A673 (cell line): Measurements from ENCODE around the gene DNAH14. TPM values are rescaled to one million over a fixed set of nuclear protein-coding genes. Genes with fewer than 3 reads are reported as not detected.

Experiments used
- BruUV-seq: library from RNA; stranded (reverse); fragments of 400-500 nt; replicated peaks from 2 replicates; lab custom pipeline; 2021; lab: Mats Ljungman, UMichigan
- CTCF ChIA-PET: fragments of 300-600 bp; sonication (Branson Sonifier 250); formaldehyde crosslinking; loops from one replicate; lab custom pipeline; 2022; ENCODE audit warnings: antibody characterized with exemption; lab: Charles Lee
- POLR2A ChIA-PET: fragments of 300-600 bp; sonication (Branson Sonifier 250); formaldehyde crosslinking; loops from one replicate; lab custom pipeline; 2022; ENCODE audit warnings: antibody characterized with exemption; ENCODE audit not compliant: low non-redundant PET; lab: Charles Lee
- DNase-seq: peaks from one replicate; pipeline ENCODE4 v3.0.0-alpha.2; 2015; ENCODE audit warnings: low spot score
- H3K27ac ChIP-seq: fragments of 200-600 bp; sonication (generic); 2 replicates; pipeline ENCODE4 v1.5.1; 2016; ENCODE audit warnings: mixed run types, low read depth, mild to moderate bottlenecking, mixed read lengths, antibody characterized with exemption, low read length; ENCODE audit not compliant: poor library complexity, severe bottlenecking
- H3K27me3 ChIP-seq: fragments of 200-600 bp; sonication (generic); replicated peaks from 2 replicates; pipeline ENCODE4 v1.6.1; 2017; ENCODE audit warnings: mixed run types, low read depth, mild to moderate bottlenecking, mixed read lengths, antibody characterized with exemption, low read length; ENCODE audit not compliant: insufficient read depth, poor library complexity
- H3K36me3 ChIP-seq: fragments of 200-600 bp; sonication (generic); 2 replicates; pipeline ENCODE4 v1.6.1; 2016; ENCODE audit warnings: mixed run types, mild to moderate bottlenecking, mixed read lengths, antibody characterized with exemption, low read length; ENCODE audit not compliant: insufficient read depth, poor library complexity, severe bottlenecking
- H3K4me1 ChIP-seq: fragments of 200-600 bp; sonication (generic); 2 replicates; pipeline ENCODE4 v1.6.1; 2017; ENCODE audit warnings: mixed run types, mild to moderate bottlenecking, mixed read lengths, antibody characterized with exemption, low read length; ENCODE audit not compliant: insufficient read depth, poor library complexity, severe bottlenecking
- H3K4me3 ChIP-seq: fragments of 200-600 bp; sonication (generic); 2 replicates; pipeline ENCODE4 v1.5.1; 2016; ENCODE audit warnings: low read depth, mixed run types, mild to moderate bottlenecking, mixed read lengths, low read length; ENCODE audit not compliant: poor library complexity, severe bottlenecking
- H3K9me3 ChIP-seq: fragments of 200-600 bp; sonication (generic); 2 replicates; pipeline ENCODE4 v1.6.1; 2016; ENCODE audit warnings: mixed run types, low read depth, mild to moderate bottlenecking, mixed read lengths, antibody characterized with exemption, low read length; ENCODE audit not compliant: poor library complexity, severe bottlenecking
- EZH2 ChIP-seq: fragments of 200-600 bp; sonication (generic); IDR thresholded peaks from 2 replicates; pipeline ENCODE4 v1.6.1; 2017; ENCODE audit warnings: borderline replicate concordance, low read depth, mild to moderate bottlenecking, mixed read lengths, antibody characterized with exemption, low read length; ENCODE audit not compliant: poor library complexity, severe bottlenecking
- intact Hi-C: fragments of 100-400 bp; cut with micrococcal nuclease; formaldehyde crosslinking; loops from one replicate; pipeline ENCODE4 v1.10.0; 2022; ENCODE audit not compliant: unreplicated experiment
- total RNA-seq: library from RNA; stranded (reverse); gene quantifications from 2 replicates; pipeline ENCODE4 v1.2.3, GENCODE V29; 2021
- TF ChIP-seq, protein P1 (sequence below): fragments of 300-800, 200-600 bp; sonication (generic); conservative IDR thresholded peaks from 2 replicates; pipeline ENCODE4 v1.5.1; 2017; ENCODE audit warnings: low read depth, mild to moderate bottlenecking, antibody characterized with exemption, low read length, moderate library complexity, mixed read lengths

DNAH14 gene
- total RNA-seq, 1 experiment from 2014 or later, result 9.9 TPM

DNA sequence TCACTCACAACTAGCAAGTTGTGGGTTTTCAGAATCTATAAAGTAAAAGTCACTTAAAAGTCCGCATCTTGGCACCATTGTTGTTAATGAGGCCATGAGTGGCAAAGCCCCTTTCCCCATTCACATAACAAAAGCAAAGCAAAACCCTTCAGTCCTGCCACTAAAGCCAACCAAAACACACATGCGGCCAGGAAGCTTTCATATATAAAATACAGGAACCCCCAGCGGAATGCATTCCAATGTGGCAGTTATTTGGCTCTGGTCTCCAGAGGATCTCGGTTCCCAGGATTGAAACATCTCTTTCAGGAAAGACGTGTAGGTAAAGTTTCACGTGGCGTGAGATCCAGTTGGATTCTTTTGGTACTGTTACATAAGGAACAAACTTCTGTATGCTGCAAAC is 500.8 kb downstream of the DNAH14 start:
- no peak for TF ChIP-seq EZH2
- TF ChIP-seq, protein P1, sequence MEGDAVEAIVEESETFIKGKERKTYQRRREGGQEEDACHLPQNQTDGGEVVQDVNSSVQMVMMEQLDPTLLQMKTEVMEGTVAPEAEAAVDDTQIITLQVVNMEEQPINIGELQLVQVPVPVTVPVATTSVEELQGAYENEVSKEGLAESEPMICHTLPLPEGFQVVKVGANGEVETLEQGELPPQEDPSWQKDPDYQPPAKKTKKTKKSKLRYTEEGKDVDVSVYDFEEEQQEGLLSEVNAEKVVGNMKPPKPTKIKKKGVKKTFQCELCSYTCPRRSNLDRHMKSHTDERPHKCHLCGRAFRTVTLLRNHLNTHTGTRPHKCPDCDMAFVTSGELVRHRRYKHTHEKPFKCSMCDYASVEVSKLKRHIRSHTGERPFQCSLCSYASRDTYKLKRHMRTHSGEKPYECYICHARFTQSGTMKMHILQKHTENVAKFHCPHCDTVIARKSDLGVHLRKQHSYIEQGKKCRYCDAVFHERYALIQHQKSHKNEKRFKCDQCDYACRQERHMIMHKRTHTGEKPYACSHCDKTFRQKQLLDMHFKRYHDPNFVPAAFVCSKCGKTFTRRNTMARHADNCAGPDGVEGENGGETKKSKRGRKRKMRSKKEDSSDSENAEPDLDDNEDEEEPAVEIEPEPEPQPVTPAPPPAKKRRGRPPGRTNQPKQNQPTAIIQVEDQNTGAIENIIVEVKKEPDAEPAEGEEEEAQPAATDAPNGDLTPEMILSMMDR, result no peak
- Histone ChIP-seq H3K4me1 (peaks cover 9% of the 10 kb centered on the region), H3K4me3 (no peak overlapping the region), H3K27ac (no peak overlapping the region), H3K27me3 (no peaks in the 10 kb centered on the region), H3K9me3 (no peaks in the 10 kb centered on the region), H3K36me3 (no peaks in the 10 kb centered on the region)
- DNase-seq, result no peak
- ChIA-PET CTCF (no interaction called here), POLR2A (interaction anchor here (0.8 kb wide), 1 partner anchor 11 kb away, joined by 6 read pairs; no protein-coding TSS in a partner anchor)
- BruUV-seq, result no TSS peak
- intact Hi-C loops, result no loop called here

DNA sequence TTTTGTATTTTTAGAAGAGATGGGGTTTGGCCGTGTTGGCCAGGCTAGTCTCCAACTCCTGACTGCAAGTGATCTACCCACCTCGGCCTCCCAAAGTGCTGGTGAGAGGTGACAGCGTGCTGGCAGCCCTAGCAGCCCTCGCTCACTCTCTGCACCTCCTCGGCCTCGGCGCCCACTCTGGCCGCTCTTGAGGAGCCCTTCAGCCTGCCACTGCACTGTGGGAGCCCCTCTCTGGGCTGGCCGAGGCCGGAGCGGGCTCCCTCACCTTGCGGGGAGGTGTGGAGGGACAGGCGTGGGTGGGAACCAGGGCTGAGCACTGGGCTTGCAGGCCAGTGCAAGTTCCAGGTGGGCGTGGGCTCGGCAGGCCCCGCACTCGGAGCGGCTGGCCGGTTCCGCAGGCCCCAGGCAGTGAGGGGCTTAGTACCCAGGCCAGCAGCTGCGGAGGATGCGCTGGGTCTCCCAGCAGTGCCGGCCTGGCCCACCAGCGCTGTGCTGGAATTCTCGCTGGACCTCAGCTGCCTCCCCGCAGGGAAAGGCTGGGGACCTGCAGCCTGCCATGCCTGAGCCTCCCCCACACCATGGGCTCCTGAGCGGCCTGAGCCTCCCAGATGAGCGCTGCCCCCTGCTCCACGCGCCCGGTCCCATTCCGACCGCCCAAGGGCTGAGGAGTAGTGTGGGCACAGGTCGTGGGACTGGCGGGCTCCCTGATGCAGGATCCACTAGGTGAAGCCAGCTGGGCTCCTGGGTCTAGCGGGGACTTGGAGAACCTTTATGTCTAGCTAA is 501.8 kb downstream of the DNAH14 start:
- ChIA-PET CTCF (no interaction called here), POLR2A (interaction anchor here (0.8 kb wide), 1 partner anchor 10 kb away, joined by 6 read pairs; no protein-coding TSS in a partner anchor)
- Histone ChIP-seq H3K36me3 (no peaks in the 10 kb centered on the region), H3K27me3 (no peaks in the 10 kb centered on the region), H3K4me3 (no peak overlapping the region), H3K27ac (no peak overlapping the region), H3K9me3 (no peaks in the 10 kb centered on the region), H3K4me1 (peaks cover under 1% of the 10 kb centered on the region)
- no peak for DNase-seq
- no peak for TF ChIP-seq EZH2
- TF ChIP-seq, protein P1, result no peak
- no TSS peak for BruUV-seq
- intact Hi-C loops, result no loop called here

DNA sequence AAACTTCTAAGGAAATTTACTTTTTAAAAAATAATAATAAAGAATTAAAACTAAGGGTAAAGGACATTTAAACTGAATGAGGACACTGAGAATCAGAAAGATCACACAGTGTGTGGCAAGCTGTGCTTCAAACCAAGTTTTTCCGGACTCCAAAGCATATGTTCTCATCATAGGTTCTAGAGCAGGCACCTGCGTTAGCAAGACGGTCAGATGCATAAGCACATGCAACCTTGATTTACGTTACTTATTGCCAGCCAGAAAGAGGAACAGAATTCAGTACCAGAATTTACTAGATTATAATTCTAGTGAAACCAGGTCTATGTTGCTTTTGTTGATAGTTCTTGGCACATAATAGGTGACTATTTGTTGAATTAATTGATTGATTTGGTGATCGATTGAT is 504.6 kb downstream of the DNAH14 start:
- Histone ChIP-seq H3K4me3 (no peak overlapping the region), H3K9me3 (no peaks in the 10 kb centered on the region), H3K27me3 (no peaks in the 10 kb centered on the region), H3K4me1 (no peaks in the 10 kb centered on the region), H3K36me3 (no peaks in the 10 kb centered on the region), H3K27ac (no peak overlapping the region)
- no peak for TF ChIP-seq EZH2
- TF ChIP-seq, protein P1, result no peak
- BruUV-seq, result no TSS peak
- intact Hi-C loops, result no loop called here
- POLR2A ChIA-PET, result no interaction called here
- CTCF ChIA-PET, result no interaction called here
- DNase-seq, result no peak
